ENCODE measurements around the gene MGAT2.
"Not testable (repeated sequence)": the region's sequence is repeated elsewhere in the genome, so short reads cannot be mapped to it uniquely, and the experiment has no call there.

Gene MGAT2

GRCh38 chr14:49612251-49612650, 8.3 kb upstream of the MGAT2 start:
- no peak for DNase-seq (ENCODE audit: low spot score)

GRCh38 chr14:49612671-49613070, 7.9 kb upstream of the MGAT2 start:
- no peak for DNase-seq (ENCODE audit: low spot score)

DNA sequence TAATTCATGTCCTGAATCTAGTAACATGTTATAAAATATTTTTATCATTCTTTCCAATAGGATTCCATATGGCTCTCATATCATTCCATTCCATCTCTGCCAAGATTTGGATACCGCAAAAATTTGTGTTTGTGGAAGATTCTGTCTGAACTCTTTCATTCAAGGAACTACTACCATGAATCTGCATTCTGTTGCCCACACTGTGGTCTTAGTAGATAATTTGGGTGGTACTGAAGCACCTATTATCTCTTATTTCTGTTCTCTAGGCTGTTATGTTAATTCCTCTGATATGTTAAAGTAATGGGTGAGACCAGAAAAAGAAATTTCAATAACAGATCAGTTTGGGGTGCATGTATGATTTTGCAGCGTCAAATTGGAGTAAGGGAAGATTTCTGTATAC, 6.4 kb upstream of the MGAT2 start:
- DNase-seq (ENCODE audit: low spot score) = no peak

DNA sequence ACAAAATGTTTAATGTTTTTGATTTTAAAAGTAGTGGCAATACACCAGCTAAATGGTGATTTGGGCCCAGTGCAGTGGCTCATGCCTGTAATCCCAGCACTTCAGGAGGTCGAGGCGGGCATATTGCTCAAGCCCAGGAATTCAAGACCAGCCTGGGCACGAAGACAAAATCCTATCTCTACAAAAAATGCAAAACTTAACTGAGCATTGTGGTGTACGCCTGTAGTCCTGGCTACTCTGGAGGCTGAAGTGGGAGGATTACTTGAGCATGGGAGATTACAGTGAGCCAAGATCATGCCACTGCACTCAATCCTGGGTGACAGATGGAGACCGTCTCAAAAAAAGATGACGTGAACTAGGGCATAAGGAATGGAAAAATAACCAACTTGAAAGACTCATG, 4.8 kb upstream of the MGAT2 start:
- DNase-seq (ENCODE audit: low spot score) = no peak

DNA sequence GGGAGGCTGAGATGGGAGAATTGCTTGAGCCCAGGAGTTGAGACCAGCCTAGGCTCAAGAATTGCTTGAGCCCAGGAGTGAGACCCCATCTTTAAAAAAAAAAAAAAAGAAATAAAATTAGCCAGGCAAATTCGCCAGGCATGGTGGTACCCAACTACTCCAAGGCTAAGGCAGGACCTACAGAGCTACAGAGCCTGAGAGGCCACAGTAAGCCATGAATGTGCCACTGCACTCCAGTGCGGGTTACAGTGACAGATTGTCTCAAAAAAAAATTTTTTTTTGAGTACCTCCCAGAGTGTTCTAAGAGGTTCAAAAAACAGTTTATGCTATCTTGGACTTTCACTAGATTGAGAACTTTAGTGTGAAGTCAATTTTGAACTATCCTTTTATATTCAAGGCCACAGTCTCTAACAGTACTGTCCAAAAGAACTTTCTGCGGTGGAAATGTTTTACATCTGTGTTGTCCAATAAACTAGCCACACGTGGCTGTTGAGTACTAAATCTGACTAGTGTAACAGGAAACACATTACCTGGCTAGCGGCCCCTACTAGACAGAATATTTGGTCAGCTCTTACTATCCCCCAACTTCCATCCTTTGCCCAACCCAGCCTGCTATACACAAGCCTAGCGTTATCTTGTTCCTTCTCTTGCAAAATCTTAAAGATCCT, 2.6 kb upstream of the MGAT2 start:
- no peak for DNase-seq (ENCODE audit: low spot score)

- DNase-seq (ENCODE audit: low spot score) = not testable (repeated sequence)
These were observed 1.3 kb upstream of the MGAT2 start for GRCh38 chr14:49619273-49619672.

GRCh38 chr14:49619730-49620129, 869 bp upstream of the MGAT2 start:
- DNase-seq (ENCODE audit: low spot score) = no peak

GRCh38 chr14:49621114-49621881, 699 bp downstream of the MGAT2 start:
- peak; percentile 60 for DNase-seq (ENCODE audit: low spot score)

DNA sequence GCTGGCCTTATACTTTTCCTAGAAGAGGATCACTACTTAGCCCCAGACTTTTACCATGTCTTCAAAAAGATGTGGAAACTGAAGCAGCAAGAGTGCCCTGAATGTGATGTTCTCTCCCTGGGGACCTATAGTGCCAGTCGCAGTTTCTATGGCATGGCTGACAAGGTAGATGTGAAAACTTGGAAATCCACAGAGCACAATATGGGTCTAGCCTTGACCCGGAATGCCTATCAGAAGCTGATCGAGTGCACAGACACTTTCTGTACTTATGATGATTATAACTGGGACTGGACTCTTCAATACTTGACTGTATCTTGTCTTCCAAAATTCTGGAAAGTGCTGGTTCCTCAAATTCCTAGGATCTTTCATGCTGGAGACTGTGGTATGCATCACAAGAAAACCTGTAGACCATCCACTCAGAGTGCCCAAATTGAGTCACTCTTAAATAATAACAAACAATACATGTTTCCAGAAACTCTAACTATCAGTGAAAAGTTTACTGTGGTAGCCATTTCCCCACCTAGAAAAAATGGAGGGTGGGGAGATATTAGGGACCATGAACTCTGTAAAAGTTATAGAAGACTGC, 1.5 kb downstream of the MGAT2 start:
- no peak for DNase-seq (ENCODE audit: low spot score)

DNA sequence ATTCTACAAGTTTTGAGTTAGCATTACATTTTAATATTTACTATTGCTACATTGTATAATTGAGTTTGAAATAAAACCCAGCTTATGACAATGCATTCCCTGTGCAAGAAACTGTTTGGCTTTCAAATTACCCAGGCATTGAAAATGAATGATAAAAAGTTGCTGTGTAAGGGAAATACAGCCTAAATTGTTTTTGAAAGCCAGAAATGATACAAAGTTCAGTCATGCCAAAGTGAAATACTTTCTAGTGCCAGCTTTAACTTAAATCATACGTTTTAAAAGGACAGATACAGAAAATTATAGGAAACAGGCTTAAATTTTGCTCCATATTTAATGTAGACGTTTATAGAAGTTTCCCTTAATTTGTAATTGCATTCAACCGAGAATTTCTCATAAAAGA, 2.8 kb downstream of the MGAT2 start:
- DNase-seq (ENCODE audit: low spot score) = no peak

GRCh38 chr14:49623941-49624839, 3.6 kb downstream of the MGAT2 start:
- DNase-seq (ENCODE audit: low spot score) = no peak

GRCh38 chr14:49633640-49634546, 13.3 kb downstream of the MGAT2 start:
- DNase-seq (ENCODE audit: low spot score) = peak; percentile 92

DNA sequence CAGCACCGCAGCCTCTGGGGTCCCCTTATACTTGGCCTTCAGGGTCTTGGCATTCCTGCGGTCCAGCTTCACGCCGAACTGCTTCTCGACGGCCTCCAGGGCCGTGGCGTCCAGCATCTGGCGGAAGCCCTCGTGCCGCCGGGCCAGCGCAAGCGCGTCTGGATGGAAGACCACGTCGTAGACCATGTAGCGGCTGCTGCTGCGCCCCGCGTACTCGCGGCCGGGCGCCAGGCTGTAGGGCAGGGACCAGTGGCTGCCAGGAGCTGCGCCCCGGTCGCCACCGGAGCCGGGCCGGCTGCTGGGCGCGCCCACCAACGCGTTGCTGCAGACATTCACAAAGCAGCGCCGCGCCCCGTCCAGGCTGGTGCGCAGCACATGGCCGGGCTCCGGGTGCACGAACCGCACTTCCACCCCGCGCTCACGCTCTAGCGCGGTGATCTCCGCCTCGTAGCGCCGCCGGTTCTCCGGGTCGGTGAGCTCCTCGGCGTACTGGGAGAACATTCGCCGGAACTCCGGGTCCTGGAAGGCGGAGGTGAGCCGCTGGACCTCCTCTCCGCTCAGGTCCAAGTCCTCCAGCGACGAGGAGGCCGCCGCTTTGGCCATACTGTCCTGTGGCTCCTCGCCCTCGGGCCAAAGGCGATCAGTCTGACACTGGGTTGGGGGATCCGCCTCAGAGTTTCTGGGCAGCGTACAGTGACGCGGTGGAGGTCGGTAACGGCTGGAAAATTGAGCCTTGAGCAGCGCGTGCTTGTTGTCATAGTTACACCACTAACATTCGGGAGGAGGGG, 14.1 kb downstream of the MGAT2 start, which contains the start of gene DNAAF2:
Gene DNAAF2 (minus strand): TSS at position 698 of the 788 bp plus-strand sequence. CDS start 95 bp downstream, at position 603.
- DNase-seq (ENCODE audit: low spot score) = peak; percentile 49

DNA sequence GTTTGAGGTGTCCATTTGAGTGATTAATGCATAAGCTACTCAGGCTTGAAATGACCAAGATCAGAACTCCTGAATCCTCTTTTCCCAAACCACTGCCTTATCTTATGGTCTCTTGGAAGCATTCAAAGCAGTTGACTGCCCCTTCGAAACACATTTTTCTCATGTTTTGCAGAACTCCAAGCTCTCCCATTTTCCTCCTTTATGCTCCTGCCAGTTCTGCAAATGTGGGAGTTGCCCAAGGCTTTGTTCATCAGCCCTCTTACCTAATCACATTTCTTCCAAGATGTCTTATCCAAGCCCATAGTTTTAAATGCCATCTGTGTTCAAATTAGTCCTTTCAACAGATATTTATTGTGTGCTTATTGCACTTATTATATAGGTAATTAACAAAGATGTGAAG, 16.3 kb downstream of the MGAT2 start:
- DNase-seq (ENCODE audit: low spot score) = no peak

- no peak for DNase-seq (ENCODE audit: low spot score)
These were observed 17.0 kb downstream of the MGAT2 start for GRCh38 chr14:49637534-49638078.

GRCh38 chr14:49640540-49641417, 20.2 kb downstream of the MGAT2 start:
- no peak for DNase-seq (ENCODE audit: low spot score)

DNA sequence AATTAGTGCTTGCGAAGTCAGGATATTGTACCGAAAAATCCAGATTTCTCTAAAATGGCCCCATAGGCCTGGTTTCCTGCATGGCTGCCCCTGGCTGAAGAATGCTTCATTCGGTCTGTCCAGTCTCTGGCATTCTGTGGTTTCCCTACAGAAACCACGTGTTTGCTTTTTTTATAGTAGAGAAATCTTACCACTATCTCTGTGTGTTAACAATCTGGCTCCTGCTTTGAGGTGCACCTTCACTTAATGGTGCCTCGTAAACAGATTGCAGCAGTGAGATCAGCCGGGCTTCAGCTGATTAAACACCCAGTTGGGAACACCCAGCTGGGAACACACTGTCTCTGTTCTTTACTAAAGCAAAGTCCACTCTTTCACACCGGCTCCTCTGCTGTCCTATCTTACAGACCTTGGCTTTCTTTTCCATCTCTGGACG, 21.1 kb downstream of the MGAT2 start:
- DNase-seq (ENCODE audit: low spot score) = no peak

DNA sequence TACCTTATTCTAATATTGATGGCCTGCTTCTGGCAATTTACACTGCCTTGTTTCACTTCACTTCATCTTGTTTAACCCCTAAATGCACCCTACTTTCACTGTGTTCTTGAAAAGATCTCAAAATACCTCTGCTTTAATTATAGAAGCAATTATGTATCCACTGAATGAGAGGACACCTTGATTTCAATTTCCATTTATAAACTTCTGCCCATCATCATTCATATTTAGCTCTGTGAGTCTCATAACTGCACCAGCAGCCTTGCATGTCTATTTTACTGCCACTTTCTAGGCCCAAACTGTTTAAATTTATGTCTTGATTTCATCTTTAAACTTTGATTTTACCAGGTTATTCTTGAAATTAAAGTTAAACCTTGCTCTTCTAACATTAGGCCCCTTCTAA, 21.6 kb downstream of the MGAT2 start:
- DNase-seq (ENCODE audit: low spot score) = no peak
